Measurements from ENCODE around the gene FUCA2.

The FUCA2 gene

DNA sequence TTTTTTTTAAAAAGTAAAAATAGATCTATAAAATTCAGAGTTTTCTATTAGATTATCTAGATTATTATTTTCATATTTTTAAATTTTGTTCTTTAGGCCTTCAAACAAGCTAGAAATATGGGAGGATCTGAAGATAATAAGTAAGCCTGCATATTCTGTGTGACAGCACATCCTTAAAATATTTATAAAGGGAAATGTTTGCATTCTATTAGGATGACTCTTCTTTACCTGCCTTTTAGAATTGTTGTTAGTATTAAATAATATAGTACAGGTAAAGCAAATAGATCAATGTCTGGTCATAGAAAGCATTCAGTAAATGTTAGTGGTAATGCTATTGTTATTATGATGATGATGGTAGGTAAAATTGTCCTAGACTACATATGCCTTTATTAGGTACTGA lies 43.5 kb downstream of the FUCA2 start:
- Histone ChIP-seq H3K9ac (ENCODE audit: low read length) (no peak overlapping the region), H3K36me3 (replicated peaks; ENCODE audit: insufficient read depth, low read length) (no peaks in the 10 kb centered on the region), H2AFZ (ENCODE audit: low read length) (no peak overlapping the region), H3K79me2 (ENCODE audit: low read length) (no peaks in the 10 kb centered on the region), H3K27me3 (replicated peaks; ENCODE audit: insufficient read depth, low read length) (no peaks in the 10 kb centered on the region), H3K27ac (ENCODE audit: low read length) (no peak overlapping the region), H3K4me1 (ENCODE audit: low read length) (no peaks in the 10 kb centered on the region), H3F3A (ENCODE audit: insufficient read depth, low read length) (no peaks in the 10 kb centered on the region), H3K4me2 (ENCODE audit: low read depth, low read length) (no peak overlapping the region), H3K9me2 (replicated peaks; ENCODE audit: insufficient read depth, low read length) (no peaks in the 10 kb centered on the region), H4K20me1 (ENCODE audit: insufficient read depth, low read length) (no peaks in the 10 kb centered on the region), H3K9me3 (replicated peaks; ENCODE audit: insufficient read depth, low read length) (no peaks in the 10 kb centered on the region), H3K4me3 (ENCODE audit: low read length) (no peak overlapping the region)
- TF ChIP-seq EZH2phosphoT487 (IDR thresholded peaks at IDR 0.05; ENCODE audit: low read length), result no peak
- no peak for DNase-seq

DNA sequence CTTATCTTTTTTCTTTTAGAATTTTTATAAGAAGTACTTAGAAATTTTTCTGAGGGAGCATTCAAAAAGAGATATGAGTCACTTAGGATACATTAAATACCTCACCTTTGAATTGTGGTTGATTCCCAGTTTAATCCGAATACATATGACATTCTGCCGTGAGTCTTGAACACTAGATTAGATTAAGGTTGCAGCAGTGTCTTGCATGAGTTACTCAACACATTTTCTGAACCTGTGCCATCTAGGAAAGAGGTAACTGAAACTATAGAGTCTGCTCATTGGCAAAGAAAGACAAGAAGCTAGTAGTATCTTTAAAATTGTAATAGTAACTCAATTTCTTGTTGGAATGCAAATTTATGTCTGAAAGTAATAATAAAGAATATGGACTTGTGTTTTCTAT lies 46.0 kb downstream of the FUCA2 start:
- Histone ChIP-seq H3K9ac (ENCODE audit: low read length) (no peak overlapping the region), H3K9me3 (replicated peaks; ENCODE audit: insufficient read depth, low read length) (no peaks in the 10 kb centered on the region), H2AFZ (ENCODE audit: low read length) (no peak overlapping the region), H3K79me2 (ENCODE audit: low read length) (no peaks in the 10 kb centered on the region), H3K27ac (ENCODE audit: low read length) (no peak overlapping the region), H3K4me2 (ENCODE audit: low read depth, low read length) (no peak overlapping the region), H4K20me1 (ENCODE audit: insufficient read depth, low read length) (no peaks in the 10 kb centered on the region), H3K27me3 (replicated peaks; ENCODE audit: insufficient read depth, low read length) (no peaks in the 10 kb centered on the region), H3K9me2 (replicated peaks; ENCODE audit: insufficient read depth, low read length) (no peaks in the 10 kb centered on the region), H3F3A (ENCODE audit: insufficient read depth, low read length) (no peaks in the 10 kb centered on the region), H3K4me3 (ENCODE audit: low read length) (no peak overlapping the region), H3K36me3 (replicated peaks; ENCODE audit: insufficient read depth, low read length) (no peaks in the 10 kb centered on the region), H3K4me1 (ENCODE audit: low read length) (no peaks in the 10 kb centered on the region)
- no peak for TF ChIP-seq EZH2 (optimal IDR thresholded peaks at IDR 0.05; ENCODE audit: low read depth, low read length)
- no peak for TF ChIP-seq EZH2phosphoT487 (IDR thresholded peaks at IDR 0.05; ENCODE audit: low read length)
- TF ChIP-seq, protein P1, sequence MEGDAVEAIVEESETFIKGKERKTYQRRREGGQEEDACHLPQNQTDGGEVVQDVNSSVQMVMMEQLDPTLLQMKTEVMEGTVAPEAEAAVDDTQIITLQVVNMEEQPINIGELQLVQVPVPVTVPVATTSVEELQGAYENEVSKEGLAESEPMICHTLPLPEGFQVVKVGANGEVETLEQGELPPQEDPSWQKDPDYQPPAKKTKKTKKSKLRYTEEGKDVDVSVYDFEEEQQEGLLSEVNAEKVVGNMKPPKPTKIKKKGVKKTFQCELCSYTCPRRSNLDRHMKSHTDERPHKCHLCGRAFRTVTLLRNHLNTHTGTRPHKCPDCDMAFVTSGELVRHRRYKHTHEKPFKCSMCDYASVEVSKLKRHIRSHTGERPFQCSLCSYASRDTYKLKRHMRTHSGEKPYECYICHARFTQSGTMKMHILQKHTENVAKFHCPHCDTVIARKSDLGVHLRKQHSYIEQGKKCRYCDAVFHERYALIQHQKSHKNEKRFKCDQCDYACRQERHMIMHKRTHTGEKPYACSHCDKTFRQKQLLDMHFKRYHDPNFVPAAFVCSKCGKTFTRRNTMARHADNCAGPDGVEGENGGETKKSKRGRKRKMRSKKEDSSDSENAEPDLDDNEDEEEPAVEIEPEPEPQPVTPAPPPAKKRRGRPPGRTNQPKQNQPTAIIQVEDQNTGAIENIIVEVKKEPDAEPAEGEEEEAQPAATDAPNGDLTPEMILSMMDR (IDR thresholded peaks at IDR 0.05; ENCODE audit: low read length), result no peak
- no peak for DNase-seq

DNA sequence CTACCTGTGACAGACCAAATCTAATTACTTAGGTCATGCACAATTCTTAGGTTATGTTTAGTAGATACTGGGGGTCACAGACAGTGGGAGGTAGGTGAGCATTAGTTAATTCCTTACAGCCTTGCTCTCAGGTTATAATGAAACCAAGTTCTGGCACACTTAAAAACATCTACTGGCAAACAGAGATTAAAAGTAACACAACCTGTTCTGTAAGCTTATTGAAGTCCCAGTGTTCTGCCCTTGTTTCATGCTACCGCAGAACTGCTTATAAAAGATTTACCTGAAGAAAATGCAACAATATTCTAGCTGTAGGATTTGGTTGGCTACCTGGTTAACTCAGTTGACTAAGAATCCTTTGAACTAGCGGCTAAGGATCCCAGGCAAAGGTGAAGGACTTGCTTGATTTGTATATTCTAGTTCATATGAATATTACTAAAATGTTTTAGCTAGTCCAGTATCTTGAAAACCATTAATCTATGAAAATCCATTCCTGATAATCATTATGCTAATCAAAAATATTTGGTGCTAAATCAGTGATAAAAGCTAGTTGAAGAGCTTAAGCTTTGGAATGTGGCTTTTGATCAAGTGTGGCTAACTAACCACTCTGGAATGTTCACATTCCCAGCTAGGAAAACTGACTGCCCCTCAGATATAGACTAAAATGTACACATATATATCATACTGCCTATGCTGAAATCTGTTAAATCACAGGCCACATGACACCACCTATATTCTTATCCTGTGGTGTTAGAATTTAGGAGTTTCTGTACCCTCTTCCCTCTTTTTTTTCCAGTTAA lies 53.8 kb downstream of the FUCA2 start:
- Histone ChIP-seq H3K4me3 (ENCODE audit: low read length) (no peak overlapping the region), H3K4me2 (ENCODE audit: low read depth, low read length) (no peak overlapping the region), H2AFZ (ENCODE audit: low read length) (no peak overlapping the region), H3K79me2 (ENCODE audit: low read length) (no peaks in the 10 kb centered on the region), H3K9me3 (replicated peaks; ENCODE audit: insufficient read depth, low read length) (no peaks in the 10 kb centered on the region), H3K36me3 (replicated peaks; ENCODE audit: insufficient read depth, low read length) (no peaks in the 10 kb centered on the region), H3K27me3 (replicated peaks; ENCODE audit: insufficient read depth, low read length) (no peaks in the 10 kb centered on the region), H3K9ac (ENCODE audit: low read length) (no peak overlapping the region), H3F3A (ENCODE audit: insufficient read depth, low read length) (no peaks in the 10 kb centered on the region), H3K27ac (ENCODE audit: low read length) (no peak overlapping the region), H3K9me2 (replicated peaks; ENCODE audit: insufficient read depth, low read length) (no peaks in the 10 kb centered on the region), H4K20me1 (ENCODE audit: insufficient read depth, low read length) (no peaks in the 10 kb centered on the region), H3K4me1 (ENCODE audit: low read length) (no peaks in the 10 kb centered on the region)
- DNase-seq, result no peak
- TF ChIP-seq, protein P1 (IDR thresholded peaks at IDR 0.05; ENCODE audit: low read length), result no peak
- TF ChIP-seq EZH2 (optimal IDR thresholded peaks at IDR 0.05; ENCODE audit: low read depth, low read length) (no peak), EZH2phosphoT487 (IDR thresholded peaks at IDR 0.05; ENCODE audit: low read length) (no peak)

DNA sequence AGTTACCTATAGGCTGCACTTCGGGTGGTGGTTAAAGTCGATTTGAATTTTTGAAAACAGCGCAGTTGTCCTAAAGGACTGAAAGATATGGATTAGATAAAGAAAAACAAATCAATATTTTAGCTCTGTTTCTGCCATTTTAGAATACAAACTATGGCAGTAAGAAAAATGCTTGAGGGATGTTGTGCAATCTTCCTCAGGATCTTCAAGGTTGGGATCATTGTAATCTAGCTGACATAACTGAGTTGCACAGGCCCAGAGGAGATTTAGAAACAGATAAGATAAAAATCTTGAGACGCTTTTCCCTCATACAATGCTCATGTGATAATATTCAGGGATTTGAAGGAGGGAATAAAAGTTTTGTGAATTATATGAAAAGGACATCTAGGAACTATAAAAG lies 60.0 kb downstream of the FUCA2 start:
- no peaks in the 10 kb centered on the region for H3K9me2 ChIP-seq (replicated peaks; ENCODE audit: insufficient read depth, low read length)
- TF ChIP-seq EZH2 (optimal IDR thresholded peaks at IDR 0.05; ENCODE audit: low read depth, low read length), result no peak
- no peak overlapping the region for H3K27ac ChIP-seq (ENCODE audit: low read length)
- no peaks in the 10 kb centered on the region for H3F3A ChIP-seq (ENCODE audit: insufficient read depth, low read length)
- peak overlapping the region; percentile 70 for H3K4me2 ChIP-seq (ENCODE audit: low read depth, low read length)
- H3K36me3 ChIP-seq (replicated peaks; ENCODE audit: insufficient read depth, low read length), result no peaks in the 10 kb centered on the region
- no peaks in the 10 kb centered on the region for H3K27me3 ChIP-seq (replicated peaks; ENCODE audit: insufficient read depth, low read length)
- H3K79me2 ChIP-seq (ENCODE audit: low read length), result peaks cover 19% of the 10 kb centered on the region
- H3K9me3 ChIP-seq (replicated peaks; ENCODE audit: insufficient read depth, low read length), result no peaks in the 10 kb centered on the region
- peak overlapping the region; percentile 81 for H2AFZ ChIP-seq (ENCODE audit: low read length)
- H4K20me1 ChIP-seq (ENCODE audit: insufficient read depth, low read length), result no peaks in the 10 kb centered on the region
- H3K4me3 ChIP-seq (ENCODE audit: low read length), result peak overlapping the region; percentile 76
- H3K4me1 ChIP-seq (ENCODE audit: low read length), result no peaks in the 10 kb centered on the region; the same call in 1 of the 2 replicates
- H3K9ac ChIP-seq (ENCODE audit: low read length), result peak overlapping the region; percentile 65; the same call in 1 of the 2 replicates
- DNase-seq, result no peak
